D721Med (cell line): ENCODE results near the gene EPG5.
"Not testable (repeated sequence)": the region's sequence is repeated elsewhere in the genome, so short reads cannot be mapped to it uniquely, and the experiment has no call there.

Experiments
- DNase-seq: peaks from one replicate; pipeline ENCODE4 v3.0.0; 2011; ENCODE audit warnings: low spot score; ENCODE audit not compliant: insufficient read length
- FAIRE-seq: peaks from 2 replicates; lab custom pipeline; 2011; peaks lifted over from hg19 to GRCh38; lab: Jason Lieb, UNC
- CTCF ChIP-seq: IDR thresholded peaks from 2 replicates; pipeline ENCODE4 v1.5.1; 2012; ENCODE audit warnings: mild to moderate bottlenecking, control low read depth; ENCODE audit not compliant: insufficient read depth; ENCODE audit errors: missing control alignments

Gene EPG5

GRCh38 chr18:45851161-45851925, 115.8 kb downstream of the EPG5 start:
- no peak for DNase-seq
- no peak for FAIRE-seq
- no peak for TF ChIP-seq CTCF

GRCh38 chr18:45850021-45850420, 117.1 kb downstream of the EPG5 start:
- TF ChIP-seq CTCF = no peak
- DNase-seq (no peak), FAIRE-seq (no peak)

- TF ChIP-seq CTCF = no peak
- FAIRE-seq (no peak), DNase-seq (no peak)
These were observed 117.6 kb downstream of the EPG5 start for GRCh38 chr18:45849529-45849928.

GRCh38 chr18:45848643-45849042, 118.5 kb downstream of the EPG5 start:
- not testable (repeated sequence) for FAIRE-seq, DNase-seq

- TF ChIP-seq CTCF = no peak
- DNase-seq (no peak), FAIRE-seq (no peak)
These were observed 120.0 kb downstream of the EPG5 start for GRCh38 chr18:45847119-45847518.

GRCh38 chr18:45845410-45845809, 121.7 kb downstream of the EPG5 start:
- DNase-seq (no peak), FAIRE-seq (no peak)
- no peak for TF ChIP-seq CTCF

- DNase-seq (no peak), FAIRE-seq (no peak)
These were observed 122.2 kb downstream of the EPG5 start for GRCh38 chr18:45844938-45845337.

More at GRCh38 chr18:45844938-45845337, 122.2 kb downstream of the EPG5 start:
- no peak for TF ChIP-seq CTCF
